Hepatocyte (in vitro differentiated cells): ENCODE measurements around the gene NFKBIA.

Experiments
- EZH2 ChIP-seq: fragments of 200-600 bp; sonication (generic); IDR thresholded peaks from 2 replicates; pipeline ENCODE4 v1.6.1; 2016; ENCODE audit warnings: antibody characterized with exemption, mild to moderate bottlenecking, borderline replicate concordance
- EZH2phosphoT487 ChIP-seq: fragments of 200-600 bp; sonication (generic); IDR thresholded peaks from one replicate; pipeline ENCODE4 v1.6.1; 2018; ENCODE audit warnings: antibody characterized with exemption, mild to moderate bottlenecking, low read depth, moderate library complexity; ENCODE audit not compliant: unreplicated experiment, severe bottlenecking
- TF ChIP-seq, protein P1 (sequence below): fragments of 200-600 bp; sonication (generic); IDR thresholded peaks from 2 replicates; pipeline ENCODE4 v1.5.1; 2016; ENCODE audit warnings: antibody characterized with exemption, mild to moderate bottlenecking; ENCODE audit not compliant: poor library complexity

DNA sequence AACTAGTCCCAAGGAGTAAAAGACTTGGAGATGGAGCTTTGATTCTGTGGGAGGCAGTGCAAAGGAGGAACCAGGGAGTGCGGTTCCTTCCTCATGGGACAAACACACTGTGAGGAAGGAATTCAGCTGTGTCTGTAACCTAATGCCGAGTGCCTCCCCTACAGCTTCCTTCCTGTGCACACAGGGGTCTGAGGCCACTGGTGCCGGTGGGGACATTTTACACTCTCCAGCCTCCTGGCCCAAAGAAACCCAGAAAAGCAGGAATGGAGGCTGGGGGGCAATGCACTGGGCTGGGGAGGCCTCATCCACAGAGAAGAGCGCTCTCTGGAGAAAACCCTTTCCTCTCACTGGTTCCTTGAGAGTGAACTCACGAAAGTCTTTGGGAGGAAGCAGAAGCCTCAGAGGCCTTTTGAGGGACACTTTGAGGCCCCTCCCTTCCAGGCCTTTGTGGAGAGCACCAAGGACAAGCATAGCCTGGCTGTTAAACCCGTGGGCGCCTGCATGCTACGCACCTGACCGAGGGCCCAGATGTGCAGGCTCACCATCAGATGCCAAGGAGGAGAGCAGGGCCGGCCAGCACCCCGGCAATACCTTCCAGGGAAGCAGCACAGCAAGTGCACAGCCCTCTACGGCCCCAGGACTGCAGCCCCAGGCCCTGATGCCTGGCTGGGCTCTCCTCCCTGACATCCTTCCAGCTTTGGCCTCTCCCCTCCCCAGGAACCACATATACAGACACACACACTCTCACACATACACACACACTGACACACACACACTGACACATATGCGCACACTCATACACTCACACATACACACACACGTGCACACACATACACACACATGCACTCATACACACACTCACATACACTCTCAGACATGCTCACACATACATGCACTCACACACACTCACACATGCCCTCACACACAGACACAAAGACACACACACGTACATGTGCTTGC, 52.0 kb downstream of the NFKBIA start:
- TF ChIP-seq, protein P1, sequence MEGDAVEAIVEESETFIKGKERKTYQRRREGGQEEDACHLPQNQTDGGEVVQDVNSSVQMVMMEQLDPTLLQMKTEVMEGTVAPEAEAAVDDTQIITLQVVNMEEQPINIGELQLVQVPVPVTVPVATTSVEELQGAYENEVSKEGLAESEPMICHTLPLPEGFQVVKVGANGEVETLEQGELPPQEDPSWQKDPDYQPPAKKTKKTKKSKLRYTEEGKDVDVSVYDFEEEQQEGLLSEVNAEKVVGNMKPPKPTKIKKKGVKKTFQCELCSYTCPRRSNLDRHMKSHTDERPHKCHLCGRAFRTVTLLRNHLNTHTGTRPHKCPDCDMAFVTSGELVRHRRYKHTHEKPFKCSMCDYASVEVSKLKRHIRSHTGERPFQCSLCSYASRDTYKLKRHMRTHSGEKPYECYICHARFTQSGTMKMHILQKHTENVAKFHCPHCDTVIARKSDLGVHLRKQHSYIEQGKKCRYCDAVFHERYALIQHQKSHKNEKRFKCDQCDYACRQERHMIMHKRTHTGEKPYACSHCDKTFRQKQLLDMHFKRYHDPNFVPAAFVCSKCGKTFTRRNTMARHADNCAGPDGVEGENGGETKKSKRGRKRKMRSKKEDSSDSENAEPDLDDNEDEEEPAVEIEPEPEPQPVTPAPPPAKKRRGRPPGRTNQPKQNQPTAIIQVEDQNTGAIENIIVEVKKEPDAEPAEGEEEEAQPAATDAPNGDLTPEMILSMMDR = no peak
- TF ChIP-seq EZH2phosphoT487 (no peak), EZH2 (no peak)
